Endodermal cell (in vitro differentiated cells): ENCODE data around the gene ABHD8. TPM values are rescaled to one million over a fixed set of nuclear protein-coding genes. Genes with fewer than 3 reads are reported as not detected.

Source experiments
- DNase-seq: peaks from one replicate; pipeline ENCODE4 v3.0.0-alpha.2; 2017
- H3K27ac ChIP-seq: 2 replicates; pipeline ENCODE4 v1.5.1; 2013; ENCODE audit warnings: mild to moderate bottlenecking, low read depth, low read length, moderate library complexity
- H3K27me3 ChIP-seq: 2 replicates; pipeline ENCODE4 v1.6.1; 2013; ENCODE audit warnings: mild to moderate bottlenecking, low read length, moderate library complexity; ENCODE audit not compliant: insufficient read depth, control insufficient read depth, poor library complexity, severe bottlenecking
- H3K36me3 ChIP-seq: 2 replicates; pipeline ENCODE4 v1.7.0; 2013; ENCODE audit warnings: mild to moderate bottlenecking, low read length, moderate library complexity; ENCODE audit not compliant: control insufficient read depth, insufficient read depth
- H3K4me1 ChIP-seq: one replicate; pipeline ENCODE4 v1.7.0; 2013; ENCODE audit warnings: low read length; ENCODE audit not compliant: control insufficient read depth, insufficient read depth
- H3K4me3 ChIP-seq: 2 replicates; pipeline ENCODE4 v1.5.1; 2013; ENCODE audit warnings: mild to moderate bottlenecking, low read length, moderate library complexity
- H3K9ac ChIP-seq: 2 replicates; pipeline ENCODE4 v1.6.1; 2013; ENCODE audit warnings: mild to moderate bottlenecking, low read length, moderate library complexity; ENCODE audit not compliant: poor library complexity, severe bottlenecking; ENCODE audit errors: extremely low read depth
- H3K9me3 ChIP-seq: 2 replicates; pipeline ENCODE4 v1.6.1; 2013; ENCODE audit warnings: mild to moderate bottlenecking, low read length, moderate library complexity; ENCODE audit not compliant: control insufficient read depth
- H3K27ac Mint-ChIP-seq: 2 replicates; pipeline ENCODE4 v1.8.0; 2020; ENCODE audit warnings: mixed read lengths
- H3K27me3 Mint-ChIP-seq: 2 replicates; pipeline ENCODE4 v1.8.0; 2021; ENCODE audit warnings: mild to moderate bottlenecking, mixed read lengths; ENCODE audit not compliant: insufficient read depth
- H3K36me3 Mint-ChIP-seq: 2 replicates; pipeline ENCODE4 v1.8.0; 2020; ENCODE audit warnings: low read depth, mixed read lengths
- H3K4me1 Mint-ChIP-seq: 2 replicates; pipeline ENCODE4 v1.8.0; 2020; ENCODE audit warnings: mixed read lengths
- H3K4me3 Mint-ChIP-seq: 2 replicates; pipeline ENCODE4 v1.8.0; 2020; ENCODE audit warnings: mild to moderate bottlenecking, moderate library complexity, mixed read lengths
- H3K9me3 Mint-ChIP-seq: 2 replicates; pipeline ENCODE4 v1.8.0; 2020; ENCODE audit warnings: mild to moderate bottlenecking, mixed read lengths
- CTCF ChIP-seq: fragments of 200-600 bp; sonication (generic); conservative IDR thresholded peaks from 2 replicates; pipeline ENCODE4 v1.5.0; 2021; ENCODE audit warnings: antibody characterized with exemption, mild to moderate bottlenecking
- WGBS, 2 experiments: methylation state at CpG; one replicate each; pipeline versions ENCODE4 v1.1.5 to v1.1.7; 2013; ENCODE audit warnings: missing lambda C conversion rate in 2 of 2, mixed read lengths in 1 of 2; ENCODE audit not compliant: insufficient coverage in 1 of 2, insufficient read length in 1 of 2; 5-methylcytosine and 5-hydroxymethylcytosine counted together
- total RNA-seq, 2 donors: library from RNA; stranded (reverse); fragmentation: NEBNext Ultra II Directional in 1 of 2; extraction: Animal tissue kit (Norgen Biotek cat#: 25700) in 1 of 2; gene quantifications; 2 replicates in 1 of 2; 3 replicates in 1 of 2; pipeline ENCODE4 v1.2.1, GENCODE V29; 2021

Gene ABHD8
- total RNA-seq, 2 donors from 2014 or later, result 11.6 to 21.1 TPM

GRCh38 chr19:17325881-17326594, 22.8 kb upstream of the ABHD8 start:
- H3K4me1 Mint-ChIP-seq, result peaks cover 1% of the 10 kb centered on the region
- no peak overlapping the region for H3K27ac ChIP-seq
- H3K27me3 ChIP-seq, result no peaks in the 10 kb centered on the region
- H3K36me3 ChIP-seq, result peaks cover 3% of the 10 kb centered on the region
- no peak overlapping the region for H3K4me3 Mint-ChIP-seq
- TF ChIP-seq CTCF, result no peak
- H3K9me3 ChIP-seq, result no peaks in the 10 kb centered on the region
- H3K9me3 Mint-ChIP-seq, result no peaks in the 10 kb centered on the region
- 91 to 92% methylated on average over 14 to 17 of the region's 17 CpGs for WGBS, 2 experiments
- no peaks in the 10 kb centered on the region for H3K4me1 ChIP-seq
- no peak overlapping the region for H3K4me3 ChIP-seq
- peak; percentile 45 for DNase-seq
- no peak overlapping the region for H3K27ac Mint-ChIP-seq
- no peak overlapping the region for H3K9ac ChIP-seq
- H3K27me3 Mint-ChIP-seq, result peaks cover 22% of the 10 kb centered on the region
- peaks cover 21% of the 10 kb centered on the region for H3K36me3 Mint-ChIP-seq

GRCh38 chr19:17325133-17325532, 21.9 kb upstream of the ABHD8 start:
- Histone ChIP-seq H3K27ac (no peak overlapping the region), H3K4me3 (no peak overlapping the region), H3K27me3 (no peaks in the 10 kb centered on the region), H3K36me3 (peaks cover 6% of the 10 kb centered on the region), H3K9ac (no peak overlapping the region), H3K9me3 (no peaks in the 10 kb centered on the region), H3K4me1 (no peaks in the 10 kb centered on the region)
- Mint-ChIP-seq H3K27me3 (peaks cover 14% of the 10 kb centered on the region), H3K36me3 (peaks cover 17% of the 10 kb centered on the region), H3K4me1 (peaks cover 1% of the 10 kb centered on the region), H3K27ac (no peak overlapping the region), H3K4me3 (no peak overlapping the region), H3K9me3 (no peaks in the 10 kb centered on the region)
- no peak for DNase-seq
- WGBS, 2 experiments, result 94 to 96% methylated on average over 15 to 20 of the region's 20 CpGs
- no peak for TF ChIP-seq CTCF

GRCh38 chr19:17324357-17325114, 21.3 kb upstream of the ABHD8 start:
- peaks cover 11% of the 10 kb centered on the region for H3K36me3 ChIP-seq
- H3K4me3 Mint-ChIP-seq, result no peak overlapping the region
- H3K27ac ChIP-seq, result no peak overlapping the region
- H3K27me3 Mint-ChIP-seq, result peaks cover 8% of the 10 kb centered on the region
- 93% methylated on average over 16 to 28 of the region's 28 CpGs for WGBS, 2 experiments
- H3K9me3 Mint-ChIP-seq, result no peaks in the 10 kb centered on the region
- no peaks in the 10 kb centered on the region for H3K27me3 ChIP-seq
- H3K4me1 ChIP-seq, result no peaks in the 10 kb centered on the region
- TF ChIP-seq CTCF, result no peak
- H3K4me1 Mint-ChIP-seq, result peaks cover 1% of the 10 kb centered on the region
- no peaks in the 10 kb centered on the region for H3K9me3 ChIP-seq
- H3K4me3 ChIP-seq, result no peak overlapping the region
- DNase-seq, result peak; percentile 44
- H3K36me3 Mint-ChIP-seq, result peaks cover 23% of the 10 kb centered on the region
- no peak overlapping the region for H3K9ac ChIP-seq
- no peak overlapping the region for H3K27ac Mint-ChIP-seq
